ENCODE results near the gene MAP4K2. TPM values are rescaled to one million over a fixed set of nuclear protein-coding genes. Genes with fewer than 3 reads are reported as not detected.

The MAP4K2 gene
- total and polyA plus RNA-seq, 2 of the 13 experiments (the other 11 are each of a cell fraction or from before 2014, with no cell fraction given): 8.3 to 17.6 TPM

DNA sequence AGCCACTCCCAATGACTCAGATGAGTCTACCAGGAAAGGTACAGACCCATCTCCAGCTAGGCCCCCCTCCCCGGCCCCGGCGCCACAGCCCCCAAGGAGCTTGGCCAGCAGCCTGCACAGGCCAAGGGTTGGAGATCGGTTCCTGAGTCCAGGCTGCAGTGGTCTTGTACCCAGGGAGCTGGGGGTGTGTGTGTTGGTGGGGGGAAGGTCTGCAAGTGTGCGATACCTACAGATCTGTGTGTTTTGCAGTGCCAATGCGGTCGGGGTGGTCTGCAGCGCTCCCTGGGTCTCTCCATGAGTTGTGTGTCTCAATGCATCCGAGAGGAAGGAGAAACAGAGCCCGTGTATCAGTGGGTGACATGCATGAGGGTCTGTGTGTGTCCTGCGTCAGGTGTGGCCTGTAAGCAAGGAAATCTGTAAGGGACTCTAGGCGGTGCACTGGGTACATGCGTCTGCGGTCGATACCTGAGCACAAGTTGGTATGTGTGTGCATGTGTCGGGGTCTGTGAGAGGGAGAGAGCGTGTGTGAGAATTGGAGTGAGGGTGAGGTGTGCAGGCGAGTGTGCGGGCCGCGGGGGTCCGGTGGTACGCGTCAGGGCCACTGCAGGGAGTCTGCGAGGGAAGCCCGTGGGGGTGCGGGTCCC lies 40.8 kb upstream of the MAP4K2 start (continued):
- TF ChIP-seq, protein P1, sequence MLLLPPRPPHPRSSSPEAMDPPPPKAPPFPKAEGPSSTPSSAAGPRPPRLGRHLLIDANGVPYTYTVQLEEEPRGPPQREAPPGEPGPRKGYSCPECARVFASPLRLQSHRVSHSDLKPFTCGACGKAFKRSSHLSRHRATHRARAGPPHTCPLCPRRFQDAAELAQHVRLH (CRISPR knock-in tag; IDR thresholded peaks at IDR 0.05; ENCODE audit: borderline replicate concordance, low read depth): no peak
- peak; percentile 12; the same call in 1 of the 2 replicates for TF ChIP-seq ZBTB7B (CRISPR knock-in tag; IDR thresholded peaks at IDR 0.05)
- TF ChIP-seq ZNF430 (CRISPR knock-in tag; IDR thresholded peaks at IDR 0.05): peak; percentile 64; the same call in 1 of the 2 replicates
- TF ChIP-seq AHDC1 (CRISPR knock-in tag; IDR thresholded peaks at IDR 0.05; ENCODE audit: borderline replicate concordance): peak; percentile 51; the same call in 1 of the 2 replicates
- no peak for TF ChIP-seq ZNF749 (CRISPR knock-in tag; IDR thresholded peaks at IDR 0.05; ENCODE audit: borderline replicate concordance)
- 0 out of 2 replicates have a peak, but pooled peaks have one; percentile 59 for TF ChIP-seq ZIK1 (CRISPR knock-in tag; IDR thresholded peaks at IDR 0.05; ENCODE audit: borderline replicate concordance, low read depth)
- TF ChIP-seq NFE2L1 (CRISPR knock-in tag; IDR thresholded peaks at IDR 0.05; ENCODE audit: borderline replicate concordance): no peak
- TF ChIP-seq AGO1 (IDR thresholded peaks at IDR 0.05; ENCODE audit: low read depth, low read length, poor library complexity, severe bottlenecking): peak; percentile 10
- no peak for TF ChIP-seq ZNF720 (CRISPR knock-in tag; IDR thresholded peaks at IDR 0.05)
- TF ChIP-seq CEBPB (IDR thresholded peaks at IDR 0.05; ENCODE audit: borderline replicate concordance, low read depth, low read length): no peak
- TF ChIP-seq NONO (IDR thresholded peaks at IDR 0.05): no peak
- peak; percentile 35; the same call in 1 of the 2 replicates for TF ChIP-seq NONO (CRISPR knock-in tag; conservative IDR thresholded peaks at IDR 0.05)
